Lower leg skin (tissue), 3 donors: Measurements from ENCODE around the gene C5orf58.

ENCODE experiments used
- CTCF ChIP-seq, 3 donors: fragments of 450-650 bp; IDR thresholded peaks; one replicate each; pipeline ENCODE4 v1.5.1; 2016; ENCODE audit warnings: antibody characterized with exemption in 3 of 3, mild to moderate bottlenecking in 3 of 3, moderate library complexity in 2 of 3
- POLR2A ChIP-seq, 2 donors: fragments of 450-650 bp; IDR thresholded peaks; one replicate each; pipeline ENCODE4 v1.6.1; 2016 to 2017; ENCODE audit warnings: antibody characterized with exemption in 2 of 2, mild to moderate bottlenecking in 1 of 2, moderate library complexity in 1 of 2

GRCh38 chr5:170235876-170236864 is 3.4 kb downstream of the C5orf58 start:
- no peak for TF ChIP-seq CTCF (IDR thresholded peaks at IDR 0.05)
- TF ChIP-seq POLR2A (IDR thresholded peaks at IDR 0.05): no peak
